GM19043 (cell line): ENCODE results near the gene ZMPSTE24.
A peak's percentile ranks its signal among the peaks of the same experiment; 100 is the strongest.
"Not testable (repeated sequence)": the region's sequence is repeated elsewhere in the genome, so short reads cannot be mapped to it uniquely, and the experiment has no call there.

Experiments used
- ATAC-seq: cut with Tn5 transposase; IDR thresholded peaks from one replicate; pipeline ENCODE4 v1.9.1; 2021; ENCODE audit warnings: low read depth; ENCODE audit not compliant: unreplicated experiment

Gene ZMPSTE24

DNA sequence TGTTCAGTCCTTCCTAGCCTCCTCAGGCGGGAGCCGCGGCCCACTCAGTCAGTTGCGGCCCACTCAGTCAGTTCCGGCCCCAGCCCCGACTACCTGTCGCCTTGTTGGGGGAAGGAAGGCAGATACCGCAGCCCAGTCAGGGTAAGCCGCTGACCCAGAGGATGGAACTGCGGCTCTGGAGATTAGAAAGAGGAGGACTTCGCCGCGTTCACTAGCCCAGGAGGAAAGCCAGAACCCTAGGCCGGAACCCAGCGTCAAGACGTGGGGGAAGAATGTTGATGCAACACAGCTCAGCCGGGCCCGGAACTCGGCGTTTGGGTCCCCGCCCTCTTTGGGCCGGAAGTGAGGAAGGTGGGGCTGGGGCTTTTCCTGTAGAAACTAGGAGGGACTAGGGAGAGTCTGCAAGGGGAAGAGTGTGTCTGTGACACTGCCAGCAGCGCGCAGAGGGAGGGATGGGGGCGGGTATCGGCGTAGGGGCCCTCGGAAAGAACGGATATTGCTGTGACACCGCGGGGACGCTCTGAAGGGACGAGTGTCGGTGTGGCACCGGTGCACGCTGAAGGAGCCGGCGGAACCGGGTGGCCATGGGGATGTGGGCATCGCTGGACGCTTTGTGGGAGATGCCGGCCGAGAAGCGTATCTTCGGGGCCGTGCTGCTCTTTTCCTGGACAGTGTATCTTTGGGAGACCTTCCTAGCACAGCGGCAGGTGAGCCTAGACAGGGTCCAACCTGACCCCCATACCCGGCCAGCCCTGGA is at the start of gene ZMPSTE24:
Gene ZMPSTE24, plus strand, starts transcription at position 549 of the 757 bp plus-strand sequence. Its CDS starts 36 bp downstream, at position 585.
- peak; percentile 94 for ATAC-seq

DNA sequence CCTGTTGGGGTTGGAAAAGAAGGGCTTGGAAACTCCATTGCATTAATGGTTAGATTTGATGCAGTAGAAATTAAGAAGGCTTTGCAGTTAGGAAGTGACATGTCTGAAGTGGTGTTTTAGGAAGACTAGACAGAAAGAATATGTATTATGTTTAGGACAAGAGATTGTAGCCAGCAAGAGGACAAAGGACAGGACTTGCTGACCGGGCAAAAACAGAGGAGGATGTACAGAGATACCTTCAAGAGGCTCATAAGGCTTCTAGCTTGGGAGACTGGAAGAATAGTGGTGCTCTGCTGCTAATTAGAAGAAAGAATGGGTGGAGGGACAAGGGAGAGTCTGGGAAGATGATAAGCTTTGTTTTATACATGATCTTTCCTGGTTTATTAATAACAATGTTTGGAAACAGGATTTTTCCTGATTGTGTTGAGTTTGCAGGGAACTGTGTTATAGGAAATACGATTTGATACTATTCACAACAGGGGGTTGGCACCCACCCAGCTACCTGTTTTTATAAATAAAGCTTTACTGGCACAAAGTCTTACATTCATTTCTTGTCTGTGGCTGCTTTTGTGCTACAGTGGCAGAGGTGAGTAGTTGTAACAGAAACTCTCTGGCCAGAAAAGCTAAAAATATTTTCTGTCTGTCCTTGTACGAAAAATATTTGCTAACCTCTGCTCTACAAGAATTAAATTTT is 47.4 kb upstream of the ZMPSTE24 start:
- ATAC-seq = no peak

DNA sequence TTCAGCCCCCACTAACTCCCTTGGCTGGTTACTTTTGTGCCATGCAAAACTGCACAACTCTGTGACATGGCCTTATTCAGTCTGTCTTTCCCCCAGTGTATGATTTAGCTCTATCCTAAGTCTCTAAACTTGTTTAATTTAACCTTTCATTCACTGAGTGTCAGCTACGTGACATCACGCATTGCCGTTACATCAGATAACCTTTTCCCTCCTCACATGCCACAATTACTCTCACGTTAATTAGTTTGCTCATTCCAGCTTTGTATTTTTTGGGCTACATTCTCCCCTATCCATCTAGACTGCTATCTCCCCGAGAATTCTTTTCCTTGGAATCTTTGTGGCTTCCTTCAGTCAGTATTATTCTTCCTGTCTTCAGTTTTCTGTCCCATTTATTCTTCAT is 39.7 kb upstream of the ZMPSTE24 start:
- ATAC-seq = no peak

DNA sequence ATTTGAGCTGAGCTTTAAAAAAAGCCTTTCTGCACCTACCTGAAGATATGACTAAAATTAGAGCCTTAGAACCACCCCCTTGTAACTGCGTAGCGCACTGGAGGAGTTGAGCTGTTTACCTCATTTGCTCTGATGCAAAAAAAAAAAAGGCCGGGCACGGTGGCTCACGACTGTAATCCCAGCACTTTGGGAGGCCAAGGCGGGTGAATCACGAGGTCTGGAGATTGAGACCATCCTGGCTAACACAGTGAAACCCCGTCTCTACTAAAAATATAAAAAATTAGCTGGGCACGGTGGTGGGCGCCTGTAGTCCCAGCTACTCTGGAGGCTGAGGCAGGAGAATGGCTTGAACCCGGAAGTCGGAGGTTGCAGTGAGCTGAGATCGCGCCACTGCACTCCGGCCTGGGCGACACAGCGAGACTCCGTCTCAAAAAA is 36.5 kb upstream of the ZMPSTE24 start:
- ATAC-seq = not testable (repeated sequence)

DNA sequence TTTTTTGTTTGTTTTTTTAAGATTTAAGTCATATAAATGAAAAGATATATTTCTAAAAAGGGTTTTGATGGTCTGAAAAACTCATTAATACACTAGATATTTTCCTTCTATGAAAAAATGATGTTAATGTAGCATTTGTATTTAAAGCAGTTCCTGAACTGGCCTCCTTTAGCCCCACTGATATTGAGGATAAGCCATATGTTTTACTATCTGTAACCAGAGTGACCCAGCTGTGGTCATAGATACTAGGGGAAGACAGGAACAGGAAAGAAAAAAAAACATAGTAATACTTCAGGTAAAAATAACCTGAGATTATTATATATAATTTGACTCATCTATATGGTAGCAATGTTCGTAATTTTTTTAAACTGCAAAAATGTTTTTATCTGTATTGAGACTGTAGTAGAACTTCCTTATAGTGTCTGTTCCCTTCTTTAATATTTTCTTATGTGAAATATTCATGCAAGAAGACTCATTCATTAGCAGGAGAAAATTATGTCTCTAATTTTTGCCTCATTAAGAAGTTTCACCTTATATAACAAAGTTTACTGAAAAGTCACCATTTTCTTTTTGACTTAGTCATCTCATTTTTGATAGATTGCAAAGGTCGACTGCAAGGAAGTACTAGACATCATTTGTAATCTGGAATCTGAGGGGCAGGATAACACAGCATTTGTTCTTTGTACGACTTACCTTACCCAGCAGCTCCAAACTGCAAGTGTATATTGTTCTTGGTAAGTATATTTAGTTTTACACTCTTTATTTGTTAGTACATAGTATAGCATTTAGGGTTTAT is 35.9 kb upstream of the ZMPSTE24 start:
- no peak for ATAC-seq

DNA sequence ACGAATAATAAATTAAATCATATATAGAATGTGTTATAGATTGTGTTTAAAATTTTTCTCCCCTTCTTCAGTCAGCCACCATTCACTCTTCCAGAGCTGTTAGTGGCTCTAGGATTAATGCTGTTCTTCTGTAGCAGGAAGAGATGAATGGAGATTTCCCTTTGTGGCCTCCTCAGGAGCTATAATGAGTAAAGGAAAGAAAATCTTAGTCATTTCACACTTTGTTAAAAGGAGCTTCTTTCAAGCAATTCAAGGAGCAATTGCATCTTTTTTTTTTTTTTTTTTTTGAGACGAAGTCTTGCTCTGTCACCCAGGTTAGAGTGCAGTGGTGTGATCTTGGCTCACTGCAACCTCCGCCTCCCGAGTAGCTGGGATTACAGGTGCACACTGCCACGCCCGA is 34.0 kb upstream of the ZMPSTE24 start:
- ATAC-seq = no peak

DNA sequence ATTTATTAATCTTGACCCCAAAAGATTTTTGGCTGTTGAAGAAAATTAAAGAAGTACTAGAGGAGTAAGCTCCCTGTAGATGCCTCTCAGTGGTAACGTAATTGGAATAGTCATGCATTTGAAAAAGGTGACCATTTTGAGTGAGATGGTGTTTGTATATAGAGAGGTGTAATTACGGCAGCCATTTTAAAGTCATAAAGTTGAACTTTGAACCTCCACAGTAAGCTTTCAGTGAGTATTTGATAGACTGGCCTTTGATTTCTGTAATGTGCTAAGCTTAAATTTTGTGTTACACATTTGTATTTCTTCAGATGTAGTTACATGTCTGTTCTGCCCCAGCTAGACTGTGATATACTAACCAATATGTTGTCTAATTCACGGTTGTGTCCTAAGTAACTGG is 31.8 kb upstream of the ZMPSTE24 start:
- no peak for ATAC-seq

DNA sequence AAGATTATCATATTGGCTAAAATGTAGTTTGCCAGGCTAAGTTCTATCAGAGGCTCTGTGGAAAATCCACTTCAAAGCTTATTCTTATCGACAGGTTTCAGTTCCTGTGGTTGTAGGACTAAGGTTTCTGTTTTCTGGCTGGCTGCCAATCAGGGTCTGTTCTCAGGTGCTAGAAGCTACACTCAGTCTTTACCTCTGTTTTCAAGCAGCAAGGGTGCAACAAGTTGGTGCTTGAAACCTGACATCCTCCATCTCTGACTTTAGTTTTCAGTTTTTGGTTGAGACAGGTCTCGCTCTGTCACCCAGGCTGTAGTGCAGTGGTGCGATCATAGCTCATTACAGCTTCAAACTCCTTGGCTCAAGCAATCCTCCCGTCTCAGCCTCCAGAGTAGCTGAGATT is 25.6 kb upstream of the ZMPSTE24 start:
- ATAC-seq = peak; percentile 92

DNA sequence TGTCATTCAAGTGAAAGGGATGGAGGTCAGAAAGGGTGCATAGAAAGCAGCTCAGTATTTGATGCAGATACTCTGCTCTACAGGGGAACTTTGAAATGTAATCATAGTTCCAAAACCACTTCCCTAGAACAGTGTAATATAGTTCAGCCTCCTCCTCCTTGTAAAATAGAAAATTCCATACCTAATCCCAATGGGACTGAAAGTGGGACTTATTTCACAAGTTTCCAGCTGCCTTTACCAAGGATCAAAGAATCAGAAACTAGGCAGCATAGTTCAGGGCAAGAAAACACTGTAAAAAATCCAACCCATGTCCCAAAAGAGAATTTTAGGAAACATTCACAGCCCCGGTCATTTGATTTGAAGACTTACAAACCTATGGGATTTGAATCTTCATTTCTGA is 18.4 kb upstream of the ZMPSTE24 start:
- no peak for ATAC-seq

DNA sequence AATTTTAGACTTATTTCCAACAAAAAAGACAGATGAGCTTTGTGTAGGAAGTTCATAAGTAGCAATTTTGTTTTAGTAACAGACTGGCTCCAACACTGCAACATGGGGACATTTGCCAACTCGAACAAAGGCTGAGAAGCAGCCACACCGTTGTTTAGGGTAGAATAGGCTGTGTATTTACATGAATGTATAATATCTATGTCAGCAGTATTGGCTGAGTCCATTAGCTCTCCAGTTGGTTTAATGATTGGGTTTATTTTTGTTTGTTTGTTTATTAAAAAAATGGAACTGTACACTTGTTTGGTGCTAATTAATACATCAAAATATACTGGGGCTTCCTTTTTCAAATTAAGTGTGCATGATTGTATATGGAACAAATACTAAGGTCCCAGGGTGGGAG is 17.6 kb upstream of the ZMPSTE24 start:
- no peak for ATAC-seq

DNA sequence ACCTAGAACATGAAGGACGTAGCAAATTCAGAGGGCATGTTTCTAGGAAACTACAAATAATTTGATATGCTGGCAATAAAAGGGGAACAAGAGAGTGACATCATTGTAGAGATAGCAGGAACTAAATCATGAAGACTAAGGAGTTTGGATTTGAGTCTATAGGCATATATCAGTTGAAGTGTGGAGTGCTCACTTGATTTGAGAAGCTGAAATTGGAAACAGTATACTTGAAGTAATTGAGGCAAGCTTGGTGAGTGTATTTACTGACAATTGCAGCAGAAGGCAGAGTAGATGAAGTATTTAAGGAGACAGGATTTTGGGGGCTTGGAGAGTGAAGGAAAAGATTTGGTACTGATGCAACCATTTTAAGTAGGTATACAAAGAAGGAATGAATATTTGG is 16.7 kb upstream of the ZMPSTE24 start:
- no peak for ATAC-seq

DNA sequence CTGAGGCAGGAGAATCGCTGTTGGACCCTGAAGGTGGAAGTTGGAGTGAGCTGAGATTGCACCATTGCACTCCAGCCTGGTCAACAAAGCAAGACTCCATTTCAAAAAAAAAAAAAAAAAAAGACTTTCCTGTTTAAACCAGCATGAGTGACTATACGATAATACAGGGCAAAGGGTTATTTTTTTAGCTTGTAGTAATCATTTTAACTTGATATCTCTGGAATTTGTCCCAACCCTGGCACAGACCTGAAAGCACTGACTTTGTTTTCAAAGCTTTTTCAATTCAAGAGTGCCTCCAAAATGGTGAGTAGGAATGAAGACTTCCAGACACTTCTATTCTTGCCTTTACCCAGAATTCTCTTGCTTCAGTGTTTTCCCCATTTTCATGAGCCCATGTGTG is 14.7 kb upstream of the ZMPSTE24 start:
- no peak for ATAC-seq

DNA sequence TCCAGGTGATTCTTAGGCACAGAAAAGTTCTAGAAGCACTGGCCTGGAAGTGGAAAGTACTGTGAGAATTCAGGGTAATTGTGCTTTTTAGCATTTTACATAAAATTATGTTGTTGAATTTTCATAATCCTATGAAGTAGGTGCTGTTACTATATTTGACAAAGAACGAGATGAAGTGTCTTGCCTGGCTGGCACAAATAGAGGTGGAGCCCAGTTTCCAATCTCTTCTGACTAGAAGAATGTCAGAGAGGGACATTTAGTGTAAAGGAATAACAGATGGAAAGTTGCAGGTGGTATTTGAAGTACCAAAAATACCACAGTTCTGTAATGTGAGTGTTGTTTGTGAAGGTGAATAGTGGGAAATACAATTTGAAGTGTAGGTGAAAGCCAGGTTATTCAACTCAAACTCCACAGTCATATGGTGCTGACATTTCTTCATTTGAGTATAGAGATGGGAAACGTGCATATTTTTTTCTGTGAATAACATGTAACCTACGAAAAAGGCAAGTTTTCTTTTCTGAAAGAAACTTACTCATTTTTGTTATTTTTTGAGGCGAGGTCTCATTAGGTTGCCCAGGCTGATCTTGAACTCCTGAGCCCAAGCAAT is 13.8 kb upstream of the ZMPSTE24 start:
- no peak for ATAC-seq

DNA sequence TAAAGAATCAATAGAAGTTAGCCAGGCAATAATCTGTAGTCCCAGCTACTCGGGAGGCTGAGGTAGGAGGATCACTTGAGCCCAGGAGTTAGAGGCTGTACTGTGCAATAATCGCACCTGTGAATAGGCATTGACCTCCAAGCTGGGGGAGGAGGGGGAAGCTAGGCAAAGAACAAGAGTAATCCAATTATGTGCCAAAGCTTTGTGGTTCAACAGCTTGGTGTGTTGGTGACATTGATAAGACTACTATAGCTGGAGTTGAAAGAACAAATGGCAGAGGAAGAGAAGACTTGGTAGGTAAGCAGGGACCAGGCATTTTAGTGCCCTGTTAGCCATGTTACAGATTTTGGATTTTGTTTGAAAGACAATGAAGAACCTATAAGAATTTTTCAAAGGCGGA is 12.3 kb upstream of the ZMPSTE24 start:
- no peak for ATAC-seq

DNA sequence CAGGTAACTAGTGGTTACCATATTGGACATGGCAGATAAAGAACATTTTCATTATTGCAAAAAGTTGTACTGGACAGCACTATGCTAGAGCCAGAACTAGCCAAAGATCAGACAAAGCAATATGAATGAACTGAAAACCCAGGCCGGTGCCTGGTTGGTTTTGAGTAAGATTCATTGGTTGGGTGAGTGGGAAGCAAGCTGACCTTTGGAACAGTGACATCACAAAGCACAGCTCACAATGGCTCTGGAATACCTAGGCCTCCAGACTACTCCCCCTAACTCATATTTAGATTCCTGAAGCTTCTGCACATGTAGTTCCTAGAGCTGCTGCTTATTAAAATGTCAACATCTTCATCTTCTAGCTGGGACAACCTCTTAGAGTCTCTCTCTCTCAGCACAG is 10.4 kb upstream of the ZMPSTE24 start, which contains the start of gene TMCO2:
Gene TMCO2, plus strand, starts transcription at position 283 of the 400 bp plus-strand sequence. Its CDS starts 57 bp downstream, at position 340.
- ATAC-seq = no peak

DNA sequence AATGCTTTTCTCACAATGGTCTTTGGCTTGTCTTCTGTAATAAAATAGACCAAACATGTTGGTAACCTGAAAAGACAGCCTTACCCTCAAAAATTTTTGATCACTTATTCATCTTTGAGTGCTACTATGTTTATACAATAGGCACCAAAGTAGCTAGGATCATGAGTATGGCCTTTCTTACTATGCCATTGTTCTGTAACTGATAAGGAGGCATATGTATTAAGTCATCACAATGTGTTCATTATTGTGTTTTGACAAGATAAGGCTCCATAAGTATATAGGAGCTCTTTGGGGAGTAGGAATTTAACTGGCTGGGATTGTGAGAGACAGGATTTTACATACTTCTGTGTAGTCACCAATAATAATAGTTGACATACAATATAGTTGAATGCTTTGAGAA is 9.6 kb upstream of the ZMPSTE24 start:
- no peak for ATAC-seq

DNA sequence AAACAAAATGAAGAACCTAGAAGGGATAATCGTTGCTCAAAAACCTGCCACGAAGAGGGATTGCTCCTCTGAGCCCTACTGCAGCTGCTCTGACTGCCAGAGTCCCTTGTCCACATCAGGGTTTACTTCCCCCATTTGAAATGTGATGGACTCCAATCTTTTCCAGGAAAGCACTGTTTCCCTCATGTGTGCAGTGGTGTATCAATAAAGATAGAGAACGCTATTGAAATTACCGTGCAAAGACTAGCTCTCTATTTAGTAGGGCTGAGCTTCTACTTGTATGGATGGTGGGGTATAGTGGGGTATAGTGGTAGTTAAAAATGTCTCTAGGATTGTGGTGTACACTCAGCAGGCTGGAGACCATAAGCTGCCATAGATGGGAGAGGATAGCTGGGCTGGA is 6.6 kb upstream of the ZMPSTE24 start:
- ATAC-seq = no peak

DNA sequence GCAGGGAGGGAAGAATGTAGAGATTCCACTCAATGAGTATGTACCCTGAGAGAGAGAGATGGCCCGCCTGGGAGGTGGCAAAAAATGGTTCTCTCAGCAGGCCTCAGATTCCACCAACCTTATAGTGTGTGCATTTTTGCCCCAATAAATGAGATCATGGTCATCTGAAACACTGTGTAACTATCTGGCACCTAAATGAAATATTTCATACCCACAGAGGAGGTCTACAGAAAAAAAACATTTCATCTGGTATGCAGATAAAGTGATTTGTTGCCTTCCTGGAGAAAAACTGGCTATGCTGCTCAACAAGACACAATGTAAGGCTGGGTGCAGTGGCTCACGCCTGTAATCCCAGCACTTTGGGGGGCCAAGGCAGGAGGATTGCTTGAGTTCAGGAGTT is 5.4 kb upstream of the ZMPSTE24 start:
- ATAC-seq = no peak

DNA sequence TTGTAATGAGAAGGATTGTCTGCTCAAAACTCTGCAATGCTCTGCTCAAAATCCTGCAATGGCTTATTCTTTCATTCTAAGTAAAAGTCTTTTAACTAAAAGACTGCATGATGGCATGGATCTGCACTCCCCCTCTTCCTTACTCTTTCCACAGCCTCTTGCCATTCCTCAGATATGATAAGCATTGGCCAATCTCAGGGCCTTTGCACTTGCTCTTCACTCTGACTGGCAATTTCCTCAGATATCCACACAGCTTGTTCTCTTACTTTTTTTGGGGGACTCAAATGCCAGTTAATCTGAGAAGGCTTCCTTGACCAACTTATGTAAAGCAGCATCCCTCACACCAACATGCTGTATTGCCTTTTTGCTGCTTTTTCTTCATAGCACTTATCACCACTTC is 2.8 kb upstream of the ZMPSTE24 start:
- no peak for ATAC-seq

DNA sequence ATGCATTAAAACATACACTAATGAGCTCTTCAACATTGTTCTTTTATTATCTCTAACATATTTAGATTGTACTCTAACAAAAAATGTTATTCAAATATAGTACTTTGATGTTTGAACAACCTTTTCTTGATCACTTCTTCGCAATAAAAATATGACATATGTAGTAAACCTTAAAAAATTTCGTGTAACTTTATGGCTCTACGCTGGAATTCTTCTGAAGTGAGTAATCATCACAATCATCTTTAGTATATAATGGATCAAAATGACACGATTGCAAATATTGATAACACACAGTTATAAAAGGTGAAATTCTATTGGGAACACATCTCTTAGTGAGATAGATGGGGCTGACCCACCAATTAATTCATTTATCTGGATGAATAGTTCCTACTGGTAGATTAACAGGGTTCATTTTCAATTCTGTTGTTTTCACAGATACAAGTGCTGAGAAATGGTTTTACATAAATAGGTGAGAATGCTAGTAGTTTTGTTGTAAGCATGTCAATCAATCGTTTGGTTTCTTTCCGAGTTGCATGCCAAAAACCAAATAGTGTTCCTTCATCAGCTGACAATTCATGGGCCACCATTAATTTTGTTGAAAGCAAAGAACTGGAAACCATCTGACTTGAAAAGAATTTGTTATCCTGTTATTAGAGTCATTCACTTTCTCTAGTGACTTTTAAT is 1.5 kb upstream of the ZMPSTE24 start:
- ATAC-seq = no peak
